Limb (tissue), 2 donors: Measurements from ENCODE around the gene CBX3.
"Not testable (repeated sequence)": the region's sequence is repeated elsewhere in the genome, so short reads cannot be mapped to it uniquely, and the experiment has no call there.

Experiments
- DNase-seq, 2 donors: peaks; one replicate each; pipeline ENCODE4 v3.0.0-alpha.2; 2016; ENCODE audit errors: extremely low spot score in 2 of 2

The CBX3 gene

GRCh38 chr7:26169271-26169670 is 32.3 kb upstream of the CBX3 start:
- DNase-seq = no peak

GRCh38 chr7:26170663-26171062 is 30.9 kb upstream of the CBX3 start:
- DNase-seq = no peak

GRCh38 chr7:26171601-26172000 is 29.9 kb upstream of the CBX3 start:
- no peak for DNase-seq

GRCh38 chr7:26172048-26172447 is 29.5 kb upstream of the CBX3 start:
- DNase-seq = no peak

DNA sequence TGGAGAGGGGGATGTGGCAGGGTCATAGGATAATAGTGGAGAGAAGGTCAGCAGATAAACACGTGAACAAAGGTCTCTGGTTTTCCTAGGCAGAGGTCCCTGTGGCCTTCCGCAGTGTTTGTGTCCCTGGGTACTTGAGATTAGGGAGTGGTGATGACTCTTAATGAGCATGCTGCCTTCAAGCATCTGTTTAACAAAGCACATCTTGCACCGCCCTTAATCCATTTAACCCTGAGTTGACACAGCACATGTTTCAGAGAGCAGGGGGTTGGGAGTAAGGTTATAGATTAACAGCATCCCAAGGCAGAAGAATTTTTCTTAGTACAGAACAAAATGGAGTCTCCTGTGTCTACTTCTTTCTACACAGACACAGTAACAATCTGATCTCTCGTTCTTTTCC is 25.6 kb upstream of the CBX3 start:
- DNase-seq = not testable (repeated sequence)

DNA sequence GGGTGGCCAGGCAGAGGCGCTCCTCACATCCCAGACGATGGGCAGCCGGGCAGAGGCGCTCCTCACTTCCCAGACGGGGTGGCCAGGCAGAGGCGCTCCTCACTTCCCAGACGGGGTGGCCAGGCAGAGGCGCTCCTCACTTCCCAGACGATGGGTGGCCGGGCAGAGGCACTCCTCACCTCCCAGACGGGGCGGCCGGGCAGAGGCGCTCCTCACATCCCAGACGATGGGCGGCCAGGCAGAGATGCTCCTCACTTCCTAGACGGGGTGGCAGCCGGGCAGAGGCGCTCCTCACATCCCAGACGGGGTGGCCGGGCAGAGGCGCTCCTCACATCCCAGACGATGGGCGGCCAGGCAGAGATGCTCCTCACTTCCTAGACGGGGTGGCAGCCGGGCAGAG is 24.8 kb upstream of the CBX3 start:
- not testable (repeated sequence) for DNase-seq

- DNase-seq = not testable (repeated sequence)
Measured at GRCh38 chr7:26177269-26177668, 24.3 kb upstream of the CBX3 start.

- no peak for DNase-seq
Measured at GRCh38 chr7:26178272-26178960, 23.1 kb upstream of the CBX3 start.

GRCh38 chr7:26179422-26179821 is 22.1 kb upstream of the CBX3 start:
- no peak for DNase-seq

- DNase-seq = no peak
Measured at GRCh38 chr7:26179826-26180497, 21.6 kb upstream of the CBX3 start.

GRCh38 chr7:26180792-26181198 is 20.8 kb upstream of the CBX3 start:
- DNase-seq = no peak

DNA sequence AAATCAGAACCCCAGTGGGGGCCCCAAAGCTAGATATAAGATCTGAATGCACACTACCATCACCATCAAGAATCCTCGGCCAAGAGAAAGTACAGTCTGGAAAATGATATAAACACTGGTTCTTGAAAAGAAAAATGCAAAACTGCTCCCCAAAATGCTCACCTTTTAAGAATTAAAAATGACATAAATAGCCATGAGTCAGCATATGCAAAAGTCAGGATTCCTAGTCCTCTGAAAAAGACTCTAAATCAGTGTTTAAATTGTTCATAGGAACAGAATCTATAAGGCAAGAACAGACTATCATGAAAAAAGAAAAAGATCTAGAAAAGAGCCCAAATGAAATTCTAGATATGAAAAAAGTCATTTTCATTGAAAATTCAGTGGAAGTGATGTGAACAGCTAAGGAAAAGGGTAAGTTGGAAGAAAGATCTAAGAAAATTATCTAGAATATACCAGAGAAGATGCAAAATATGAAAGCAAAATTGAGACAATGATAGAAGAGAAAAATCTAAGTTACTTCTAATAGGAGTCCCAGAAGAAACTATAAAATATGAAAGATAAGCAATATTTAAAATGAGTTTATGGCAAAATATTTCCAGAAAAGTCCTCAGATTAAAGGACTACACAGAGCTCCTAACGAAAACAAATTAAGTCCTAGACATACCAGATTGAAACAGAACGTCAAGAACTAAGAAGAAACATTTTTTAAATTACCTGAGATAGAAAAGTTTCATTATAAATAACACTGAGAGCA is 19.9 kb upstream of the CBX3 start:
- no peak for DNase-seq

DNA sequence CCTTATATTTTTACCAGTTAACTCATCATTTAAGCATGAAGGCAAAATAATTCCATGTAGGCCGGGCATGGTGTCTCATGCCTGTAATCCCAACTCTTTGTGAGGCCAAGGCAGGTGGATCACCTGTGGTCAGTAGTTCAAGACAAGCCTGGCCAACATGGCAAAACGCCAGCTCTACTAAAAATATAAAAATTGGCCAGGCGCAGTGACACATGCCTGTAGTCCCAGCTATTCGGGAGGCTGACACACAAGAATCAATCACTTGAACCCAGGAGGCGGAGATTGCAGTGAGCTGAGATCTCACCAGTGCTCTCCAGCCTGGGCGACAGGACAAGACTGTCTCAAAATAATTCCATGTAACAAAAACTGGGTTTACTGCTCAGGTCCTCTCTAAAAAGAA is 19.3 kb upstream of the CBX3 start:
- DNase-seq = no peak

DNA sequence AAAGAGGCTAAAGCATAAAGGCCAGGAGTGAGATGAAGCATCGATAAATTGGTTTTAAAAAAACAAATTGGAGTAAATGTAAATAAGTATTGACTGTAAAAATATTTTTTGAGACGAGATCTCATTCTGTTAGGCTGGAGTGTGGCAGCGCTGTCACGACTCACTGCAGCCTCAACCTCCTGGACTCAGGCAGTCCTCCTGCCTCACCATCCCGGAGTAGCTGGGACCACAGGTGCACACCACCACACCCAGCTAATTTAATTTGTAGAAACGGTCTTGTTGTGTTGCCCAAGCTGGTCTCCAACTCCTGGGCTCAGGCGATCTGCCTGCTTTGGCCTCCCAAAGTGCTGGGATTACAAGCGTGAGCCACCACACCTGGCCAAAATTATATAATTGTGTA is 18.8 kb upstream of the CBX3 start:
- DNase-seq = no peak

DNA sequence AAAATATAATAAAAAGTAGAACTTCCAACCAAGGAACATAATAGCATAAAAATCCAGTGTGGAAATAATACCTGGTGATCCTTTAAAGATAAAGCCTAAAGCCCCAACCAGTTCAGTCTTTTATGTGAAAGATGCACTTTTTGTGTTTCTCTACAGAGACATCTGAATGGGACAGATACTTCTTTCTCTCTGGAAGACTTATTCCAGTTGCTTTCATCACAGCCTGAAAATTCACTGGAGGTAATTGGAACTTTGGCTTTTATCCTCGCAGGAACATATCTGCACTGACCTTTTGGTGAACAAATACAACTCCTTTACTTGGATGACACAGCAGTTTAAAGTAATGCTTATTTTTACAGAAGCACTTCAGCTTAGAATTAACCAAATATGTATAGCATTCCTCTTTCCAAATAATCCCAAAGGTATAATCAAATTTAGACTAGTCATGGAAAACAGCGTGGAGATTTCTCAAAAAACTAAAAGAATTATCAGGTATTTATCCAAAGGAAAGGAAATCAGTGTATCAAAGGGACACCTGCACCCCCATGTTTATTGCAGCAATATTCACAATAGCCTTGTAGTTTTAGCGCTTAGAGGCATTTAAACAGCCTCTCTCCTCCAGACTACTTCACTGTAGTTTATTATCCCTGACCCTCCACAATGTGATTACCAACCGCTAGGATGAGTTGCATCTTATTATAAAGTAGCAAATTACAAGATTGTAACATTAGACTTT is 17.8 kb upstream of the CBX3 start:
- no peak for DNase-seq

DNA sequence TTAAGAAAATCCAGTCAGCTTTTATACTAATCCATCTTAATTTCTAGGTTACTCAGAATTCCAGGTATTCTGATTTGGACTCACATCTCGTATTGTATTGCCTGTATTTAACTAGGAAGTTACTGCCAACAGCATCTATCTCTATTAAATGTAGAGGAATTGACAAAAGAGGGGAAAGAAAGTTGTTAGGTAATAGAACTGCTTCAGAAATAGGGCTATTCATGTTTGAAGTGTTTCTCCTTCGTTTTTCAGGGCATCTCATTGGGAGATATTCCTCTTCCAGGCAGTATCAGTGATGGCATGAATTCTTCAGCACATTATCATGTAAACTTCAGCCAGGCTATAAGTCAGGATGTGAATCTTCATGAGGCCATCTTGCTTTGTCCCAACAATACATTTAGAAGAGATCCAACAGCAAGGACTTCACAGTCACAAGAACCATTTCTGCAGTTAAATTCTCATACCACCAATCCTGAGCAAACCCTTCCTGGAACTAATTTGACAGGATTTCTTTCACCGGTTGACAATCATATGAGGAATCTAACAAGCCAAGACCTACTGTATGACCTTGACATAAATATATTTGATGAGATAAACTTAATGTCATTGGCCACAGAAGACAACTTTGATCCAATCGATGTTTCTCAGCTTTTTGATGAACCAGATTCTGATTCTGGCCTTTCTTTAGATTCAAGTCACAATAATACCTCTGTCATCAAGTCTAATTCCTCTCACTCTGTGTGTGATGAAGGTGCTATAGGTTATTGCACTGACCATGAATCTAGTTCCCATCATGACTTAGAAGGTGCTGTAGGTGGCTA is 17.1 kb upstream of the CBX3 start:
- DNase-seq = not testable (repeated sequence)

- no peak for DNase-seq
Measured at GRCh38 chr7:26185131-26185843, 16.3 kb upstream of the CBX3 start.

- no peak for DNase-seq
Measured at GRCh38 chr7:26185844-26186180, 15.7 kb upstream of the CBX3 start.

DNA sequence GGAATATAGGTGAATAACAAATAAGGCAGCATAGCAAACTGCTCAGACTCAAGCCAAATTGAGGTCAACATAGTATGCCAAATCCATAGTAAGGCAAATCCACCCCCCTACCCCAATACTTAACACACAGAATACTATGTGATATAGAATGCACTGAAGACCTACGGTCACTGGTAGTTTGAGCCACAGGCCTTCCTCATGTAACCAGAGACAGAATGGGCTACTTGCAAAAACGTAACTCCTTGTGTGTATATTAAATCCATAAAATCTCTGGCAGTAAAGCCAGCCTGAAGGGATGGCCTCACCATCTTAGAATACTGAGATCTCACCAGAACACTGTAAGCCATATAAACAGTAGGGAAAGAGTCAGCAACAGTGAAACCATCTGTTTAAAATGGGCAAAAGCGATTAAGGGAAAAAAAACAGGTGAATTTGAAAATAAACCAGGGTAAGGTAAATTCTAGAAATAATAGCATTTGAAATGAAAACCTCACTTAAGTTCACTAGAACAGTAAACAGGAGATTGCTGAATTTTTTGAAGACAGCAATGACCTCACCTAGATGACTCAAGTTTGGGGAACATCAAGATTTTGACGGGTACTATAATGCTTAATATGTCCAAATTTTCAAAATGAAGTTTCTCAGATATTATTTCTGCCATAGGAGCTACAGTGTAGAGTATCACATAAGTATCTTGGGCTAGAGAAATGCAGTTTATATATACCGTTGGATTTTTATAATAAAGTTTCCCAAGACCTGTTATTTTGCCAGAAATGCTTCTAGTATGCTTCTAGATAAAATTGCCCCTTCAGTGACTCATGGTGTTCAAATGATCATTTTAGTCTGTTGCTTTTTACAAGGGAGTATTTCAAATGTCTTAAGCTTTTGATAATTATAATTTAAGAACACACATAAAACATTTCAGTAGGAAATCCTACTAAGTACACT is 14.9 kb upstream of the CBX3 start:
- no peak for DNase-seq
